H9 (cell line): ENCODE data around the gene ZFPM1. TPM values are rescaled to one million over a fixed set of nuclear protein-coding genes. Genes with fewer than 3 reads are reported as not detected.

Experiments used
- DNase-seq: peaks from one replicate; pipeline ENCODE4 v3.0.0-alpha.2; 2017
- H2AFZ ChIP-seq: one replicate; pipeline ENCODE4 v1.6.1; 2013; ENCODE audit warnings: mild to moderate bottlenecking, low read length, control low read depth, moderate library complexity
- H2AK5ac ChIP-seq: 2 replicates; pipeline ENCODE4 v1.6.1; 2013; ENCODE audit warnings: low read length, control low read depth, mixed read lengths; ENCODE audit not compliant: insufficient read length
- H2BK120ac ChIP-seq: one replicate; pipeline ENCODE4 v1.6.1; 2013; ENCODE audit warnings: low read depth, mild to moderate bottlenecking, low read length, control low read depth, inconsistent platforms; ENCODE audit not compliant: poor library complexity, severe bottlenecking
- H2BK12ac ChIP-seq: 2 replicates; pipeline ENCODE4 v1.6.1; 2013; ENCODE audit warnings: low read length, control low read depth, mixed read lengths, low read depth; ENCODE audit not compliant: insufficient read length
- H2BK15ac ChIP-seq: 2 replicates; pipeline ENCODE4 v1.6.1; 2013; ENCODE audit warnings: low read depth, low read length, control low read depth
- H2BK20ac ChIP-seq: one replicate; pipeline ENCODE4 v1.6.1; 2013; ENCODE audit warnings: low read depth, mild to moderate bottlenecking, low read length, control low read depth, inconsistent platforms; ENCODE audit not compliant: poor library complexity, severe bottlenecking
- H2BK5ac ChIP-seq: 2 replicates; pipeline ENCODE4 v1.6.1; 2013; ENCODE audit warnings: low read length, control low read depth, mixed read lengths; ENCODE audit not compliant: insufficient read length
- H3K14ac ChIP-seq: 2 replicates; pipeline ENCODE4 v1.6.1; 2013; ENCODE audit warnings: low read length, control low read depth; ENCODE audit not compliant: insufficient read depth
- H3K18ac ChIP-seq: 2 replicates; pipeline ENCODE4 v1.6.1; 2013; ENCODE audit warnings: low read depth, mild to moderate bottlenecking, mixed read lengths, low read length, control low read depth; ENCODE audit not compliant: insufficient read length
- H3K23ac ChIP-seq: 2 replicates; pipeline ENCODE4 v1.6.1; 2013; ENCODE audit warnings: low read length, control low read depth, mixed read lengths, low read depth; ENCODE audit not compliant: insufficient read length
- H3K23me2 ChIP-seq: 2 replicates; pipeline ENCODE4 v1.6.1; 2013; ENCODE audit warnings: low read depth, mild to moderate bottlenecking, mixed read lengths, low read length, control low read depth; ENCODE audit not compliant: insufficient read length, poor library complexity, severe bottlenecking
- H3K27ac ChIP-seq: 2 replicates; pipeline ENCODE4 v1.5.1; 2013; ENCODE audit warnings: low read length, control low read depth, mixed read lengths, low read depth; ENCODE audit not compliant: insufficient read length
- H3K27me3 ChIP-seq: 2 replicates; pipeline ENCODE4 v1.6.1; 2013; ENCODE audit warnings: low read length, control low read depth, inconsistent platforms; ENCODE audit not compliant: insufficient read depth
- H3K4ac ChIP-seq: 2 replicates; pipeline ENCODE4 v1.6.1; 2013; ENCODE audit warnings: low read depth, mild to moderate bottlenecking, control low read depth, inconsistent platforms, low read length, moderate library complexity
- H3K4me1 ChIP-seq: 2 replicates; pipeline ENCODE4 v1.6.1; 2013; ENCODE audit warnings: low read length, control low read depth, inconsistent platforms; ENCODE audit not compliant: insufficient read depth
- H3K4me2 ChIP-seq: 2 replicates; pipeline ENCODE4 v1.6.1; 2013; ENCODE audit warnings: low read length, control low read depth, mixed read lengths; ENCODE audit not compliant: insufficient read length, insufficient read depth
- H3K56ac ChIP-seq: 2 replicates; pipeline ENCODE4 v1.6.1; 2013; ENCODE audit warnings: low read depth, mild to moderate bottlenecking, mixed read lengths, low read length, control low read depth; ENCODE audit not compliant: insufficient read length
- H3K79me1 ChIP-seq: 2 replicates; pipeline ENCODE4 v1.6.1; 2013; ENCODE audit warnings: low read depth, mild to moderate bottlenecking, moderate library complexity, low read length, control low read depth, inconsistent platforms; ENCODE audit not compliant: insufficient read depth, poor library complexity, severe bottlenecking
- H3K79me2 ChIP-seq: 2 replicates; pipeline ENCODE4 v1.6.1; 2013; ENCODE audit warnings: low read length, control low read depth, inconsistent platforms; ENCODE audit not compliant: insufficient read depth
- H3K9ac ChIP-seq: 2 replicates; pipeline ENCODE4 v1.6.1; 2013; ENCODE audit warnings: low read length, control low read depth, mixed read lengths; ENCODE audit not compliant: insufficient read length; ENCODE audit errors: extremely low read depth
- H3K9me3 ChIP-seq: one replicate; pipeline ENCODE4 v1.6.1; 2013; ENCODE audit warnings: low read depth, low read length, inconsistent platforms; ENCODE audit not compliant: control insufficient read depth
- H3T11ph ChIP-seq: one replicate; pipeline ENCODE4 v1.6.1; 2013; ENCODE audit warnings: mild to moderate bottlenecking, low read length, control low read depth, inconsistent platforms
- H4K20me1 ChIP-seq: one replicate; pipeline ENCODE4 v1.6.1; 2013; ENCODE audit not compliant: control insufficient read depth, insufficient read length, insufficient read depth
- H4K5ac ChIP-seq: 2 replicates; pipeline ENCODE4 v1.6.1; 2013; ENCODE audit warnings: low read depth, mild to moderate bottlenecking, mixed read lengths, low read length, control low read depth; ENCODE audit not compliant: insufficient read length
- H4K8ac ChIP-seq: replicated peaks from 2 replicates; pipeline ENCODE4 v1.6.1; 2013; ENCODE audit warnings: low read length, control low read depth, mixed read lengths, low read depth; ENCODE audit not compliant: insufficient read length
- H4K91ac ChIP-seq: 2 replicates; pipeline ENCODE4 v1.6.1; 2013; ENCODE audit warnings: low read depth, mild to moderate bottlenecking, moderate library complexity, mixed read lengths, low read length, control low read depth; ENCODE audit not compliant: insufficient read length
- H3K27ac Mint-ChIP-seq, 3 experiments: 2 replicates in 2 of 3; 3 replicates in 1 of 3; pipeline ENCODE4 v1.8.0; 2020 to 2021; ENCODE audit warnings: mixed read lengths in 3 of 3, mild to moderate bottlenecking in 1 of 3, moderate library complexity in 1 of 3
- H3K27me3 Mint-ChIP-seq: 2 replicates; pipeline ENCODE4 v1.8.0; 2021; ENCODE audit warnings: low read depth, mild to moderate bottlenecking, moderate library complexity, mixed read lengths
- H3K36me3 Mint-ChIP-seq, 3 experiments: 2 replicates in 2 of 3; 3 replicates in 1 of 3; pipeline ENCODE4 v1.8.0; 2020 to 2021; ENCODE audit warnings: low read depth in 3 of 3, mixed read lengths in 3 of 3; ENCODE audit not compliant: insufficient read depth in 1 of 3
- H3K4me1 Mint-ChIP-seq, 2 experiments: 2 replicates each; pipeline ENCODE4 v1.8.0; 2020; ENCODE audit warnings: mixed read lengths in 2 of 2
- H3K4me3 Mint-ChIP-seq, 2 experiments: 2 replicates in 1 of 2; 3 replicates in 1 of 2; pipeline ENCODE4 v1.8.0; 2020 to 2021; ENCODE audit warnings: mild to moderate bottlenecking in 2 of 2, mixed read lengths in 2 of 2, moderate library complexity in 1 of 2
- H3K9me3 Mint-ChIP-seq, 2 experiments: 2 replicates in 1 of 2; 3 replicates in 1 of 2; pipeline ENCODE4 v1.8.0; 2020; ENCODE audit warnings: mild to moderate bottlenecking in 2 of 2, mixed read lengths in 2 of 2, moderate library complexity in 1 of 2
- CTCF ChIP-seq: fragments of 200-600 bp; sonication (generic); conservative IDR thresholded peaks from 3 replicates; pipeline ENCODE4 v1.8.0; 2021; ENCODE audit warnings: antibody characterized with exemption, mild to moderate bottlenecking
- WGBS: extraction: QIAGEN DNeasy Blood & Tissue Kit; methylation state at CpG from one replicate; pipeline ENCODE4 v1.1.7; 2013; ENCODE audit warnings: missing lambda C conversion rate, low lambda C conversion rate, mixed read lengths; ENCODE audit not compliant: insufficient read length; ENCODE audit errors: extremely low coverage; 5-methylcytosine and 5-hydroxymethylcytosine counted together
- total RNA-seq: library from RNA; stranded (reverse); gene quantifications from 2 replicates; pipeline ENCODE4 v1.2.1, GENCODE V29; 2021

ZFPM1 gene
- total RNA-seq, 1 experiment from 2014 or later: 3.6 TPM

- DNase-seq: no peak
- no peak overlapping the region; a peak in 1 of 7 replicates for H3K27ac Mint-ChIP-seq
These were observed 77.2 kb downstream of the ZFPM1 start for GRCh38 chr16:88530051-88530857.

More at GRCh38 chr16:88530051-88530857, 77.2 kb downstream of the ZFPM1 start:
- no peak overlapping the region for H2BK12ac ChIP-seq
- no peak overlapping the region for H3K14ac ChIP-seq
- H3K27me3 ChIP-seq: no peaks in the 10 kb centered on the region
- Mint-ChIP-seq H3K4me1 (peaks cover 0 to 6% of the 10 kb centered on the region in 2 experiments; a peak in 1 of 4 replicates), H3K9me3 (no peaks in the 10 kb centered on the region), H3K27me3 (peaks cover 2% of the 10 kb centered on the region; the same call in 1 of the 2 replicates), H3K36me3 (peaks cover 0 to 16% (median 8%) of the 10 kb centered on the region in 3 experiments; a peak in 3 of 7 replicates), H3K4me3 (no peak overlapping the region)
- H3K56ac ChIP-seq: no peak overlapping the region
- no peak overlapping the region for H3K9ac ChIP-seq
- no peak overlapping the region for H2AFZ ChIP-seq
- peaks cover 7% of the 10 kb centered on the region for H3K23me2 ChIP-seq
- no peaks in the 10 kb centered on the region for H3K79me1 ChIP-seq
- WGBS: no CpG with 5 or more reads among the region's 27 CpGs
- H3K79me2 ChIP-seq: no peaks in the 10 kb centered on the region
- no peak for TF ChIP-seq CTCF
- H2AK5ac ChIP-seq: no peak overlapping the region
- no peak overlapping the region for H3K4ac ChIP-seq
- no peak overlapping the region for H2BK5ac ChIP-seq
- no peaks in the 10 kb centered on the region for H4K20me1 ChIP-seq
- H3K4me2 ChIP-seq: no peak overlapping the region
- H3K18ac ChIP-seq: no peak overlapping the region
- H3K4me1 ChIP-seq: no peaks in the 10 kb centered on the region
- no peak overlapping the region for H2BK20ac ChIP-seq
- H3K27ac ChIP-seq: no peak overlapping the region
- H4K91ac ChIP-seq: no peak overlapping the region
- H3K9me3 ChIP-seq: no peaks in the 10 kb centered on the region
- no peak overlapping the region for H2BK15ac ChIP-seq
- H4K8ac ChIP-seq: no peak overlapping the region
- no peak overlapping the region for H3K23ac ChIP-seq
- H4K5ac ChIP-seq: no peak overlapping the region
- no peak overlapping the region for H3T11ph ChIP-seq
- no peak overlapping the region for H2BK120ac ChIP-seq
